ENCODE measurements around the gene PGD.
"Not testable (repeated sequence)": the region's sequence is repeated elsewhere in the genome, so short reads cannot be mapped to it uniquely, and the experiment has no call there.

Gene PGD

GRCh38 chr1:10456661-10457060, 57.8 kb downstream of the PGD start:
- H3K36me3 ChIP-seq (ENCODE audit: insufficient read depth, low read length) = peaks cover 30% of the 10 kb centered on the region
- H3K9me2 ChIP-seq (ENCODE audit: low read depth, low read length) = no peaks in the 10 kb centered on the region
- no peaks in the 10 kb centered on the region for H4K20me1 ChIP-seq (ENCODE audit: insufficient read depth, low read length)
- H2AFZ ChIP-seq (ENCODE audit: low read length) = no peak overlapping the region
- no peaks in the 10 kb centered on the region for H3F3A ChIP-seq (ENCODE audit: insufficient read depth, low read length)
- H3K4me2 ChIP-seq (ENCODE audit: low read length) = no peak overlapping the region
- H3K27me3 ChIP-seq (ENCODE audit: insufficient read depth, low read length) = no peaks in the 10 kb centered on the region
- H3K27ac ChIP-seq (ENCODE audit: low read depth, low read length, poor library complexity, severe bottlenecking) = no peak overlapping the region
- no peaks in the 10 kb centered on the region for H3K79me2 ChIP-seq (ENCODE audit: insufficient read depth, low read length)
- H3K9me3 ChIP-seq (ENCODE audit: low read length) = no peaks in the 10 kb centered on the region
- no peaks in the 10 kb centered on the region for H3K4me1 ChIP-seq (ENCODE audit: insufficient read depth, low read length, severe bottlenecking)
- TF ChIP-seq CTCF (IDR thresholded peaks at IDR 0.05; ENCODE audit: low read length) (no peak), EZH2 (IDR thresholded peaks at IDR 0.05; ENCODE audit: borderline replicate concordance, low read length) (no peak)
- no peak overlapping the region for H3K9ac ChIP-seq (ENCODE audit: low read length)
- no peak overlapping the region for H3K4me3 ChIP-seq (ENCODE audit: low read depth, low read length, poor library complexity, severe bottlenecking)

- not testable (repeated sequence) for H3K4me2 ChIP-seq (ENCODE audit: low read length); H3K4me3 ChIP-seq (ENCODE audit: low read depth, low read length, poor library complexity, severe bottlenecking); H3K27ac ChIP-seq (ENCODE audit: low read depth, low read length, poor library complexity, severe bottlenecking); H2AFZ ChIP-seq (ENCODE audit: low read length); H3K79me2 ChIP-seq (ENCODE audit: insufficient read depth, low read length); H3K9me2 ChIP-seq (ENCODE audit: low read depth, low read length); H3K9me3 ChIP-seq (ENCODE audit: low read length); H3K27me3 ChIP-seq (ENCODE audit: insufficient read depth, low read length); H4K20me1 ChIP-seq (ENCODE audit: insufficient read depth, low read length); H3K4me1 ChIP-seq (ENCODE audit: insufficient read depth, low read length, severe bottlenecking); H3F3A ChIP-seq (ENCODE audit: insufficient read depth, low read length); H3K9ac ChIP-seq (ENCODE audit: low read length)
- H3K36me3 ChIP-seq (ENCODE audit: insufficient read depth, low read length) = peaks cover 38% of the 10 kb centered on the region
Observed at GRCh38 chr1:10457462-10457861, 58.6 kb downstream of the PGD start.

GRCh38 chr1:10457875-10458274, 59.0 kb downstream of the PGD start:
- H3K9me2 ChIP-seq (ENCODE audit: low read depth, low read length) = no peaks in the 10 kb centered on the region
- no peak overlapping the region for H3K9ac ChIP-seq (ENCODE audit: low read length)
- no peak overlapping the region for H2AFZ ChIP-seq (ENCODE audit: low read length)
- H3K4me1 ChIP-seq (ENCODE audit: insufficient read depth, low read length, severe bottlenecking) = no peaks in the 10 kb centered on the region
- H3K27ac ChIP-seq (ENCODE audit: low read depth, low read length, poor library complexity, severe bottlenecking) = no peak overlapping the region
- no peaks in the 10 kb centered on the region for H3K9me3 ChIP-seq (ENCODE audit: low read length)
- peaks cover 42% of the 10 kb centered on the region for H3K36me3 ChIP-seq (ENCODE audit: insufficient read depth, low read length)
- no peak overlapping the region for H3K4me2 ChIP-seq (ENCODE audit: low read length)
- H3K27me3 ChIP-seq (ENCODE audit: insufficient read depth, low read length) = no peaks in the 10 kb centered on the region
- no peaks in the 10 kb centered on the region for H3F3A ChIP-seq (ENCODE audit: insufficient read depth, low read length)
- H3K4me3 ChIP-seq (ENCODE audit: low read depth, low read length, poor library complexity, severe bottlenecking) = no peak overlapping the region
- no peaks in the 10 kb centered on the region for H4K20me1 ChIP-seq (ENCODE audit: insufficient read depth, low read length)
- H3K79me2 ChIP-seq (ENCODE audit: insufficient read depth, low read length) = no peaks in the 10 kb centered on the region
- no peak for TF ChIP-seq CTCF (IDR thresholded peaks at IDR 0.05; ENCODE audit: low read length)

GRCh38 chr1:10459184-10459583, 60.3 kb downstream of the PGD start:
- Histone ChIP-seq H3K9me3 (ENCODE audit: low read length) (no peaks in the 10 kb centered on the region), H3K4me1 (ENCODE audit: insufficient read depth, low read length, severe bottlenecking) (no peaks in the 10 kb centered on the region), H3K27me3 (ENCODE audit: insufficient read depth, low read length) (no peaks in the 10 kb centered on the region), H4K20me1 (ENCODE audit: insufficient read depth, low read length) (no peaks in the 10 kb centered on the region), H3K79me2 (ENCODE audit: insufficient read depth, low read length) (no peaks in the 10 kb centered on the region), H3K9me2 (ENCODE audit: low read depth, low read length) (no peaks in the 10 kb centered on the region), H3F3A (ENCODE audit: insufficient read depth, low read length) (no peaks in the 10 kb centered on the region), H3K4me3 (ENCODE audit: low read depth, low read length, poor library complexity, severe bottlenecking) (no peak overlapping the region), H3K36me3 (ENCODE audit: insufficient read depth, low read length) (peaks cover 51% of the 10 kb centered on the region), H3K4me2 (ENCODE audit: low read length) (no peak overlapping the region), H3K27ac (ENCODE audit: low read depth, low read length, poor library complexity, severe bottlenecking) (no peak overlapping the region), H2AFZ (ENCODE audit: low read length) (no peak overlapping the region), H3K9ac (ENCODE audit: low read length) (no peak overlapping the region)
- TF ChIP-seq EZH2 (IDR thresholded peaks at IDR 0.05; ENCODE audit: borderline replicate concordance, low read length) (no peak), CTCF (IDR thresholded peaks at IDR 0.05; ENCODE audit: low read length) (no peak)

Measured in OCI-LY1 (cell line).